HFFc6 (cell line): ENCODE measurements around the gene CCR2. TPM values are rescaled to one million over a fixed set of nuclear protein-coding genes. Genes with fewer than 3 reads are reported as not detected.

Source experiments
- DNase-seq: peaks from one replicate; pipeline ENCODE4 v3.0.0-alpha.2; 2018
- H3K27ac Mint-ChIP-seq: 2 replicates; pipeline ENCODE4 v1.8.0; 2020; ENCODE audit warnings: mild to moderate bottlenecking, mixed read lengths
- H3K27me3 Mint-ChIP-seq: 2 replicates; pipeline ENCODE4 v1.8.0; 2021; ENCODE audit warnings: mild to moderate bottlenecking, moderate library complexity, mixed read lengths; ENCODE audit not compliant: insufficient read depth
- H3K36me3 Mint-ChIP-seq: 2 replicates; pipeline ENCODE4 v1.8.0; 2021; ENCODE audit warnings: low read depth, mixed read lengths
- H3K4me1 Mint-ChIP-seq: 2 replicates; pipeline ENCODE4 v1.8.0; 2020; ENCODE audit warnings: low read depth, mixed read lengths
- H3K4me3 Mint-ChIP-seq: 2 replicates; pipeline ENCODE4 v1.8.0; 2020; ENCODE audit warnings: mild to moderate bottlenecking, moderate library complexity, mixed read lengths
- H3K9me3 Mint-ChIP-seq: 2 replicates; pipeline ENCODE4 v1.8.0; 2020; ENCODE audit warnings: mild to moderate bottlenecking, mixed read lengths
- CTCF ChIP-seq: fragments of 200-600 bp; sonication (generic); IDR thresholded peaks from 2 replicates; pipeline ENCODE4 v1.5.0; 2021; ENCODE audit warnings: antibody characterized with exemption, mild to moderate bottlenecking
- total RNA-seq, 6 experiments: library from RNA; stranded (reverse); fragmentation: NEBNext Ultra II Directional; extraction: Animal tissue kit (Norgen Biotek cat#: 25700); gene quantifications; 2 replicates in 1 of 6; 3 replicates in 5 of 6; pipeline ENCODE4 v1.2.3, GENCODE V29; 2021

The CCR2 gene
- total RNA-seq, 6 experiments from 2014 or later, result not detected

- H3K4me3 Mint-ChIP-seq, result no peak overlapping the region
- H3K9me3 Mint-ChIP-seq, result no peaks in the 10 kb centered on the region
- no peaks in the 10 kb centered on the region for H3K4me1 Mint-ChIP-seq
- peaks cover 49% of the 10 kb centered on the region for H3K27me3 Mint-ChIP-seq
- no peaks in the 10 kb centered on the region for H3K36me3 Mint-ChIP-seq
- no peak for DNase-seq
- no peak overlapping the region for H3K27ac Mint-ChIP-seq
- TF ChIP-seq CTCF, result no peak
Observed at GRCh38 chr3:46354478-46354877, 567 bp downstream of the CCR2 start.

- Mint-ChIP-seq H3K9me3 (no peaks in the 10 kb centered on the region), H3K4me1 (no peaks in the 10 kb centered on the region), H3K27me3 (peaks cover 50% of the 10 kb centered on the region), H3K27ac (no peak overlapping the region), H3K36me3 (no peaks in the 10 kb centered on the region), H3K4me3 (no peak overlapping the region)
- TF ChIP-seq CTCF, result no peak
- no peak for DNase-seq
Observed at GRCh38 chr3:46354984-46355383, 1.1 kb downstream of the CCR2 start.

GRCh38 chr3:46356276-46356675 lies 2.4 kb downstream of the CCR2 start:
- no peak for TF ChIP-seq CTCF
- peaks cover 50% of the 10 kb centered on the region for H3K27me3 Mint-ChIP-seq
- DNase-seq, result no peak
- no peak overlapping the region for H3K4me3 Mint-ChIP-seq
- no peak overlapping the region for H3K27ac Mint-ChIP-seq
- H3K36me3 Mint-ChIP-seq, result no peaks in the 10 kb centered on the region
- no peaks in the 10 kb centered on the region for H3K9me3 Mint-ChIP-seq
- H3K4me1 Mint-ChIP-seq, result peaks cover 3% of the 10 kb centered on the region; the same call in 1 of the 2 replicates

- no peaks in the 10 kb centered on the region for H3K9me3 Mint-ChIP-seq
- TF ChIP-seq CTCF, result no peak
- H3K4me3 Mint-ChIP-seq, result no peak overlapping the region
- DNase-seq, result no peak
- H3K27ac Mint-ChIP-seq, result no peak overlapping the region
- H3K36me3 Mint-ChIP-seq, result no peaks in the 10 kb centered on the region
- peaks cover 48% of the 10 kb centered on the region for H3K27me3 Mint-ChIP-seq
- peaks cover 6% of the 10 kb centered on the region; the same call in 1 of the 2 replicates for H3K4me1 Mint-ChIP-seq
Observed at GRCh38 chr3:46356909-46357308, 3.0 kb downstream of the CCR2 start.

GRCh38 chr3:46358466-46358865 lies 4.6 kb downstream of the CCR2 start:
- Mint-ChIP-seq H3K27ac (no peak overlapping the region), H3K36me3 (no peaks in the 10 kb centered on the region), H3K4me1 (peaks cover 6% of the 10 kb centered on the region; the same call in 1 of the 2 replicates), H3K27me3 (peaks cover 44% of the 10 kb centered on the region), H3K4me3 (no peak overlapping the region), H3K9me3 (no peaks in the 10 kb centered on the region)
- no peak for TF ChIP-seq CTCF
- no peak for DNase-seq
